ENCODE measurements around the gene BCR. TPM values are rescaled to one million over a fixed set of nuclear protein-coding genes. Genes with fewer than 3 reads are reported as not detected.

The BCR gene
- total RNA-seq, 2 experiments from 2014 or later = 42.2 to 51.3 TPM

DNA sequence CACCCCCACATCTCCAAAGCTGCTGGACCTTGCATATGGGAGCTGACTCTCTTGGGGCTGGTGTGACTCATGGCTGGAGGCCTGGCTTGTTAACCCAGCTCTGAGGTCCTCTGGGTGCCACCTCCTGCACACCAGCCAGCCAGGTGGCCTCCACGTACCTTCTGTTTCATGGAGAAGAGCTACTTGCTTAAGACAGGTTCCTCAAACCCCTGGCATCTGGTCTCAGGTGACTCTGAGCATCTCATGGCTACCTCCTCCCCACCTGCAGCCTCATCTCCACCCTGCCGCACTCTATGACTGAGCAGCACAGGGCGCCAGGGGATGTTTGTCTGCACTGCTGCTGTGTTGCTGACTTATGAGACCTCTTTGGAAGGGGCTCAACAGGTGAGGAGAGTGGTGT, 55.7 kb downstream of the BCR start:
- peaks cover 6% of the 10 kb centered on the region for H3K4me1 ChIP-seq (ENCODE audit: insufficient read depth, low read length, poor library complexity, severe bottlenecking)

DNA sequence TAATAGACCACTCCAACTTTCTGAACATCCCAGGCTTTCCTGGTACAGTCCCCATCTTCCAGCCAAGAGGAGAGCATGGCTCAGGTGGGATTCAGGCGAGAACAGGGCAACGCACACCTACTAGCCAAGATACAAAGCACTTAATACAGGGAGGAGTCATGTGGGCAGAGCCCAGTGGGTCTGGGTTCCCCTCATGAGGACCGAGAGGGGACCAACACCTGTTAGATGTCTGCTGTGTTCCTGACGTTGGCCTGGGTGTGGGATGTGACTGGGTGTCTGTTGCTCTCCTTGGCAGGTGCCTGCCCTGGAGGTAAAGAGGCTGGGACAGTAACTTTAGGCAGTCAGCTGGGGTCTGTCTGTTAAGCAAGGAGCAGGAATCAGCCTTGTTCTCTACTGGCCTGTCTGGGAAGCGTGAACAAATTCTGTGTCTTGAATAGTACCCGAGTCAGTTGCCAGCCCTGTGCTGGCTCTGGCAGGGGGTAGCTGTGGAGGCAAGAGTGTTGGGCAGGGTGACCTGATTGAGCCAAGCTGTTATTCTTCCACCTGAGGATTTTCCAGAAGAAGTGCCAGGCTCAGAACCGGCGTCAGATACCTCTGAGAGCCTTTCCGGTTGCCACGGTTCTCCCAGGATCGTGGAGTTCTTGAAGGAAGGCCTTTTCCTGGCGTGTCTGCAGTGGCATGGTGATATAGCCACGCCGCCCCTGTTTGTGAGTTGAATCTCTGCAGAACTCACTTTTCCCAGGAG, 56.3 kb downstream of the BCR start:
- no peaks in the 10 kb centered on the region for H3K9me2 ChIP-seq (ENCODE audit: insufficient read depth, low read length)
- no peaks in the 10 kb centered on the region for H3K79me2 ChIP-seq (ENCODE audit: insufficient read depth, low read depth, low read length)
- TF ChIP-seq, protein P1, sequence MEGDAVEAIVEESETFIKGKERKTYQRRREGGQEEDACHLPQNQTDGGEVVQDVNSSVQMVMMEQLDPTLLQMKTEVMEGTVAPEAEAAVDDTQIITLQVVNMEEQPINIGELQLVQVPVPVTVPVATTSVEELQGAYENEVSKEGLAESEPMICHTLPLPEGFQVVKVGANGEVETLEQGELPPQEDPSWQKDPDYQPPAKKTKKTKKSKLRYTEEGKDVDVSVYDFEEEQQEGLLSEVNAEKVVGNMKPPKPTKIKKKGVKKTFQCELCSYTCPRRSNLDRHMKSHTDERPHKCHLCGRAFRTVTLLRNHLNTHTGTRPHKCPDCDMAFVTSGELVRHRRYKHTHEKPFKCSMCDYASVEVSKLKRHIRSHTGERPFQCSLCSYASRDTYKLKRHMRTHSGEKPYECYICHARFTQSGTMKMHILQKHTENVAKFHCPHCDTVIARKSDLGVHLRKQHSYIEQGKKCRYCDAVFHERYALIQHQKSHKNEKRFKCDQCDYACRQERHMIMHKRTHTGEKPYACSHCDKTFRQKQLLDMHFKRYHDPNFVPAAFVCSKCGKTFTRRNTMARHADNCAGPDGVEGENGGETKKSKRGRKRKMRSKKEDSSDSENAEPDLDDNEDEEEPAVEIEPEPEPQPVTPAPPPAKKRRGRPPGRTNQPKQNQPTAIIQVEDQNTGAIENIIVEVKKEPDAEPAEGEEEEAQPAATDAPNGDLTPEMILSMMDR (conservative IDR thresholded peaks at IDR 0.05; ENCODE audit: low read length) = no peak
- no peak for TF ChIP-seq EZH2phosphoT487 (IDR thresholded peaks at IDR 0.05; ENCODE audit: borderline replicate concordance, low read depth, low read length)
- H4K20me1 ChIP-seq (ENCODE audit: insufficient read depth, low read length) = no peaks in the 10 kb centered on the region
- peaks cover 12% of the 10 kb centered on the region for H3K4me1 ChIP-seq (ENCODE audit: insufficient read depth, low read length, poor library complexity, severe bottlenecking)
- DNase-seq (ENCODE audit: low spot score) = no peak
- no TSS peak for BruUV-seq (replicated peaks)
- no peak overlapping the region for H3K4me3 ChIP-seq (ENCODE audit: low read depth, low read length, poor library complexity, severe bottlenecking)
- intact Hi-C loops (cut with micrococcal nuclease; ENCODE audit: unreplicated experiment) = no loop called here
- H2AFZ ChIP-seq (ENCODE audit: low read length) = no peak overlapping the region
- H3K4me2 ChIP-seq (ENCODE audit: low read length) = no peak overlapping the region
- H3K9me3 ChIP-seq (ENCODE audit: low read length) = no peaks in the 10 kb centered on the region
- ChIA-PET CTCF (ENCODE audit: unreplicated experiment) (no interaction called here), POLR2A (no interaction called here)
- no peak overlapping the region for H3K27ac ChIP-seq (ENCODE audit: low read depth, low read length, poor library complexity, severe bottlenecking)
- H3K36me3 ChIP-seq (ENCODE audit: insufficient read depth, low read length) = peaks cover 15% of the 10 kb centered on the region

More for the DNA sequence above, 55.7 kb downstream of the BCR start:
- DNase-seq (ENCODE audit: low spot score) = no peak
- no peaks in the 10 kb centered on the region for H3K9me2 ChIP-seq (ENCODE audit: insufficient read depth, low read length)
- no peak for TF ChIP-seq EZH2phosphoT487 (IDR thresholded peaks at IDR 0.05; ENCODE audit: borderline replicate concordance, low read depth, low read length)
- TF ChIP-seq, protein P1 (conservative IDR thresholded peaks at IDR 0.05; ENCODE audit: low read length) = no peak
- ChIA-PET CTCF (ENCODE audit: unreplicated experiment) (interaction anchor here (0.6 kb wide), 1 partner anchor 17 kb away, joined by 3 read pairs; no protein-coding TSS in a partner anchor), POLR2A (no interaction called here)
- no peak overlapping the region for H3K27ac ChIP-seq (ENCODE audit: low read depth, low read length, poor library complexity, severe bottlenecking)
- no peaks in the 10 kb centered on the region for H3K79me2 ChIP-seq (ENCODE audit: insufficient read depth, low read depth, low read length)
- H3K36me3 ChIP-seq (ENCODE audit: insufficient read depth, low read length) = peaks cover 15% of the 10 kb centered on the region
- BruUV-seq (replicated peaks) = no TSS peak
- H3K4me3 ChIP-seq (ENCODE audit: low read depth, low read length, poor library complexity, severe bottlenecking) = no peak overlapping the region
- H3K9me3 ChIP-seq (ENCODE audit: low read length) = no peaks in the 10 kb centered on the region
- no peak overlapping the region for H2AFZ ChIP-seq (ENCODE audit: low read length)
- H3K4me2 ChIP-seq (ENCODE audit: low read length) = no peak overlapping the region
- intact Hi-C loops (cut with micrococcal nuclease; ENCODE audit: unreplicated experiment) = no loop called here
- H4K20me1 ChIP-seq (ENCODE audit: insufficient read depth, low read length) = no peaks in the 10 kb centered on the region

DNA sequence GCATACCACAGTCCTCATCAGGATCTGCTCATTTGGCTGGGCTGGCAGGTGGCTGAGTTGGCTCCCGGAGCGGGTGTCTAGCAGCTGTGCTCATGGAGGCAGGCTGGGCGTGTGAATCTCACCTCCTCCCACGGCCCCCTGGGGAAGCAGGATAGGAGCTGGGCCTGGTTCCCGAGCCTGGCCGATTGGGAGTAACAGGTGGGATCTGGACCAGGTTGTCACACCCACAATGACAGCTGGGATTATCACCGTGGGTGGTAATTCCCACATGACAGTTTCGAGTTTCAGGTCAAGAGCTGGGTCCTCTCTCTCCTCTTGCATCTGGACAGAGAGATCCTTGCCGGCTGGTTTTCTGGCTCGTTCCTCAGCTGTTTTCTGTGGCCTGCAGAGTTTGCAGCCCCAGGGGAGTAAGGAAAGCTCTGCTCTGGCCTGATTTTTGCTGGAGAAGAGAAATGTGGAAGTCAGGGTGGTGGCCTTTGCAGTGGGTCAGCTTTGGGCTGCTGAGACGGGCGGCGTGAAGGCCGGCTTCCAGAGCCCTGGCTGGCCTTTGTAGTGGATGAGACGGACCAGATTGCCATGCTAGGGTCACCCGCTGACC, 57.0 kb downstream of the BCR start:
- no peak for DNase-seq (ENCODE audit: low spot score)
- Histone ChIP-seq H3K4me1 (ENCODE audit: insufficient read depth, low read length, poor library complexity, severe bottlenecking) (peaks cover 19% of the 10 kb centered on the region), H3K9me3 (ENCODE audit: low read length) (no peaks in the 10 kb centered on the region), H3K27ac (ENCODE audit: low read depth, low read length, poor library complexity, severe bottlenecking) (no peak overlapping the region), H3K79me2 (ENCODE audit: insufficient read depth, low read depth, low read length) (no peaks in the 10 kb centered on the region), H3K4me2 (ENCODE audit: low read length) (no peak overlapping the region), H3K9me2 (ENCODE audit: insufficient read depth, low read length) (no peaks in the 10 kb centered on the region), H3K4me3 (ENCODE audit: low read depth, low read length, poor library complexity, severe bottlenecking) (no peak overlapping the region), H2AFZ (ENCODE audit: low read length) (no peak overlapping the region), H3K36me3 (ENCODE audit: insufficient read depth, low read length) (peaks cover 15% of the 10 kb centered on the region), H4K20me1 (ENCODE audit: insufficient read depth, low read length) (no peaks in the 10 kb centered on the region)
- no TSS peak for BruUV-seq (replicated peaks)
- ChIA-PET POLR2A (no interaction called here), CTCF (ENCODE audit: unreplicated experiment) (no interaction called here)
- TF ChIP-seq, protein P1 (conservative IDR thresholded peaks at IDR 0.05; ENCODE audit: low read length) = no peak
- no peak for TF ChIP-seq EZH2phosphoT487 (IDR thresholded peaks at IDR 0.05; ENCODE audit: borderline replicate concordance, low read depth, low read length)
- intact Hi-C loops (cut with micrococcal nuclease; ENCODE audit: unreplicated experiment) = no loop called here
